DND-41 (cell line): ENCODE measurements around the gene AGK.

Source experiments
- EZH2 ChIP-seq: IDR thresholded peaks from 3 replicates; pipeline ENCODE4 v1.6.1; 2012; ENCODE audit warnings: borderline replicate concordance, low read depth, mild to moderate bottlenecking, moderate library complexity, low read length, inconsistent platforms; ENCODE audit not compliant: severe bottlenecking
- TF ChIP-seq, protein P1 (sequence below): IDR thresholded peaks from 2 replicates; pipeline ENCODE4 v1.5.1; 2012; ENCODE audit warnings: borderline replicate concordance, low read length, moderate library complexity, mild to moderate bottlenecking; ENCODE audit not compliant: poor library complexity, severe bottlenecking; ENCODE audit errors: extremely low read depth

DNA sequence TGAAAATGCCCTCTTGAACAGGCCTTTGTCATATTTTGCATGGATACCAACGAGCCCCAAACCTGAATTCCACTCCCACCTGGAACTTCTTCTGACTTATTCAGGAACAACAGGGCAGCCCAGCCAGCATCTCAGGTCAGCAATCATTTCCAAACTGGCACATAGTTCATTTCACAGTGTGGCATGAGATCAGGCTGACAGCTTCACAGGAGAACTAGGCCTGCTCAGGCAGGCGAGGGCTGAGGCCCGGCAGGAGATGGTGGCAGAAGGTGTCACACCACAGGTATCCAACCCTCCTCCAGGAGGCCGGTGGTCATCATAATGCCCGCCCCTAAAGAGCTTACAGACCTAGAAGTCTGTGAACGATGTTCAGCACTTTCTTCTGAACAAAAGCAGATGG lies 108.3 kb downstream of the AGK start:
- TF ChIP-seq, protein P1, sequence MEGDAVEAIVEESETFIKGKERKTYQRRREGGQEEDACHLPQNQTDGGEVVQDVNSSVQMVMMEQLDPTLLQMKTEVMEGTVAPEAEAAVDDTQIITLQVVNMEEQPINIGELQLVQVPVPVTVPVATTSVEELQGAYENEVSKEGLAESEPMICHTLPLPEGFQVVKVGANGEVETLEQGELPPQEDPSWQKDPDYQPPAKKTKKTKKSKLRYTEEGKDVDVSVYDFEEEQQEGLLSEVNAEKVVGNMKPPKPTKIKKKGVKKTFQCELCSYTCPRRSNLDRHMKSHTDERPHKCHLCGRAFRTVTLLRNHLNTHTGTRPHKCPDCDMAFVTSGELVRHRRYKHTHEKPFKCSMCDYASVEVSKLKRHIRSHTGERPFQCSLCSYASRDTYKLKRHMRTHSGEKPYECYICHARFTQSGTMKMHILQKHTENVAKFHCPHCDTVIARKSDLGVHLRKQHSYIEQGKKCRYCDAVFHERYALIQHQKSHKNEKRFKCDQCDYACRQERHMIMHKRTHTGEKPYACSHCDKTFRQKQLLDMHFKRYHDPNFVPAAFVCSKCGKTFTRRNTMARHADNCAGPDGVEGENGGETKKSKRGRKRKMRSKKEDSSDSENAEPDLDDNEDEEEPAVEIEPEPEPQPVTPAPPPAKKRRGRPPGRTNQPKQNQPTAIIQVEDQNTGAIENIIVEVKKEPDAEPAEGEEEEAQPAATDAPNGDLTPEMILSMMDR: no peak
- TF ChIP-seq EZH2: no peak
